IPS-18a (cell line): ENCODE results near the gene NEDD4.
"Not testable (repeated sequence)": the region's sequence is repeated elsewhere in the genome, so short reads cannot be mapped to it uniquely, and the experiment has no call there.

Source experiments
- H3K27ac ChIP-seq: one replicate; pipeline ENCODE4 v1.5.1; 2013; ENCODE audit warnings: low read length
- H3K27me3 ChIP-seq: one replicate; pipeline ENCODE4 v1.6.1; 2013; ENCODE audit warnings: mild to moderate bottlenecking, low read length; ENCODE audit not compliant: control insufficient read depth, insufficient read depth
- H3K36me3 ChIP-seq: one replicate; pipeline ENCODE4 v1.6.1; 2013; ENCODE audit warnings: low read depth, low read length; ENCODE audit not compliant: control insufficient read depth
- H3K4me1 ChIP-seq: one replicate; pipeline ENCODE4 v1.6.1; 2013; ENCODE audit warnings: low read depth, low read length; ENCODE audit not compliant: control insufficient read depth
- H3K4me3 ChIP-seq: one replicate; pipeline ENCODE4 v1.5.1; 2013; ENCODE audit warnings: low read length
- H3K9ac ChIP-seq: one replicate; pipeline ENCODE4 v1.6.1; 2013; ENCODE audit warnings: mild to moderate bottlenecking, low read length, moderate library complexity
- H3K9me3 ChIP-seq: one replicate; pipeline ENCODE4 v1.6.1; 2013; ENCODE audit warnings: low read depth, low read length; ENCODE audit not compliant: control insufficient read depth

NEDD4 gene

DNA sequence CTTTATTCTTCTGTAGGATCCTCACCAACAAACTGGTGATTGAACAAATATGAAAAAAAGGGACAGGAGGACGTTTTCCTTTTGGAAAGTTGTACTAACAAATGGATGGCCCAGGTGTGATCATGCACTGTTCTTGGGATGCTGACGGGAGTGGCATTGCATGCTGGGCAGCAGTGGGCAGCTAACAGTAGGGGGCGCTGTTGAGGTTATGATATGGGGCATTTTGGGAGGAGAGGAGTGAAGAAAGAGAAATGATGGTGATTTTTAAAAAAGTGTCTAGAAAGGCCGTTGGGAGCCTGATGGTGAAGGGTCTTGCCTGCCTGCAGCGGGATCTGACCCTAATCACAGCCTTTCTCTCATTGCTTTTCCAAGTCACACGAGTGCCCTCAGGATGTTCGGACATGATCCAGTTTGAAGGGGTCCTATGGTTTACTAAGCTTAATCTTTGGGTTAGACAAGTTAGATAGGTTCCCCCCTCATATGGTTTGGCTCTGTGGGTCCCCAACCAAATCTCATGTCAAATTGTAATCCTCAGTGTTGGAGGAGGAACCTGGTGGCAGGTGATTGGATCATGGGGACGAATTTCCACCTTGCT, 204.2 kb downstream of the NEDD4 start:
- Histone ChIP-seq H3K9me3 (no peaks in the 10 kb centered on the region), H3K27ac (no peak overlapping the region), H3K4me1 (peaks cover 5% of the 10 kb centered on the region), H3K9ac (no peak overlapping the region), H3K36me3 (no peaks in the 10 kb centered on the region), H3K4me3 (no peak overlapping the region), H3K27me3 (no peaks in the 10 kb centered on the region)

DNA sequence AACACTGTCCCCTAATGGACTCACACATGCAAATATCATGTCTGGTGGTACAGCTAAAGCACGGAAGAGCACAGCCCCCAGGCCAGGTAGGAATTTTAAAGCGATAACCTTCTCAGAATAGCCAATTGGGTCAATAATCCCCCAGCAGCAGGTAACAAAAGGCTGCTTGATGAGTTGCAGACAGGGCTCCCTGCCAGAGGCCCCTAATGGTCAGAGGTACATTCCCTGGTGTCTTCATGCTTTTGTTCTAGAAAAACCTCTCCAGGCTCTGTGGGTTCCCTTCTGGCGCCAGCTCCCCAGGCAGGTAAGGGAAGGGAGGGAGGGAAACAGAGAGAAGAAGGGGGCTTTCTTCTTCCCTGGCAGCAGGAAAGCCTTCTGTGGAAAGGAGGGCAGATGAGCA, 207.1 kb downstream of the NEDD4 start:
- no peak overlapping the region for H3K27ac ChIP-seq
- H3K27me3 ChIP-seq, result no peaks in the 10 kb centered on the region
- H3K9me3 ChIP-seq, result no peaks in the 10 kb centered on the region
- no peaks in the 10 kb centered on the region for H3K36me3 ChIP-seq
- H3K4me1 ChIP-seq, result peaks cover 5% of the 10 kb centered on the region
- H3K9ac ChIP-seq, result no peak overlapping the region
- H3K4me3 ChIP-seq, result peak overlapping the region; percentile 5

DNA sequence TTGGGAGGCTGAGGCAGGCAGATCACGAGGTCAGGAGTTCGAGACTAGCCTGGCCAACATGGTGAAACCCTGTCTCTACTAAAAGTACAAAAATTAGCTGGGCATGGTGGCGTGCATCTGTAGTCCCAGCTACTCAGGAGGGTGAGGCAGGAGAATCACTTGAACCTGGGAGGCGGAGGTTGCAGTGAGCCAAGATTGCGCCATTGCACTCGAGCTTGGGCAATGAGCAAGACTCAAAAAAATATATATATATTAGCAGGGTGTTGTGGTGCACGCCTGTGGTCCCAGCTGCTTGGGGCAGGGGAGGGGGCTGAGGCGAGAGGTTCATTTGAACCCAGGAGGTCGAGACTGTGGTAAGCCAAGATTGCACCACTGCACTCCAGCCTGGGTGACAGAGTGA, 207.8 kb downstream of the NEDD4 start:
- H3K9me3 ChIP-seq, H3K9ac ChIP-seq, H3K4me1 ChIP-seq, H3K4me3 ChIP-seq, H3K27me3 ChIP-seq, H3K36me3 ChIP-seq, H3K27ac ChIP-seq: not testable (repeated sequence)

DNA sequence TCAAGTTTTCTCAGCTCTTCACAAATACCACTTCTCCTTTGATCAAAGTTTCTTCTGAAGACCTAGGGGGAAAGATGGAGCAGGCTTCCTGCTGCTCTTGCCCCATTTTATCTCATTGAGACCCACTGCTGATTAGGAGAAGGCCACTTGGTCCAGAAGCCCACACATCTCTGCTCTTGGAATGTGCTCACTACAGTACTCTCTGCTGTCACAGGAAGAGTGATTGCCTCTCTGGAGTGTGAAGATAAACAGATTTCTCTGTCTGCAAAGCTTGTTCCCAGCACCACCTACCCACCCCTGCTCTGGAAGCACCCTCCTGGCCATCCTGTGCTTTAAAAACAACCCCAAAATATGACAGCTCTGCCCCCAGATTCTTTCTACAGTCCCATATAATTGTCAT, 209.1 kb downstream of the NEDD4 start:
- H3K9me3 ChIP-seq, result no peaks in the 10 kb centered on the region

DNA sequence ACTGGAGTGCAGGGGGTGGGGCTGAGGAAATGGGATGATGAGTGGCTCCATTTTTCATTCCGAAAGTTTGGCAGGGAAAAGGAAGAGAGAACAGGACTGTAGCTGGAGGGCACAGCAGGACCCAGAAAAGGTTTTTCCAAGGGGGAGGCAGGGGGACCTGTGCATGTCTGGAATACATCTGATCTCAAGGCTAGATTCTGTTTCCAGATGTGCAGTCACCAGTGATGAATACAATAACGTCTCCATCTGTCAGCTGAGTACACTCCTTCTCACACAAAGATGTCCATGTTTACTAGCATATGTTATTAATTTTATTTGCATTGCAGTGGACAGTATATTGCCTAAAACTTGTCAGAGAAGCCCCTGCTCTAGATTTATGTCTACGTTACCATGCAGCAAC, 210.5 kb downstream of the NEDD4 start:
- peaks cover 5% of the 10 kb centered on the region for H3K4me1 ChIP-seq
- no peak overlapping the region for H3K4me3 ChIP-seq
- no peaks in the 10 kb centered on the region for H3K9me3 ChIP-seq
- no peaks in the 10 kb centered on the region for H3K27me3 ChIP-seq
- H3K9ac ChIP-seq, result no peak overlapping the region
- H3K36me3 ChIP-seq, result no peaks in the 10 kb centered on the region
- H3K27ac ChIP-seq, result no peak overlapping the region

More for the DNA sequence above, 209.1 kb downstream of the NEDD4 start:
- no peak overlapping the region for H3K9ac ChIP-seq
- peaks cover 5% of the 10 kb centered on the region for H3K4me1 ChIP-seq
- no peak overlapping the region for H3K4me3 ChIP-seq
- H3K36me3 ChIP-seq, result no peaks in the 10 kb centered on the region
- H3K27me3 ChIP-seq, result no peaks in the 10 kb centered on the region
- no peak overlapping the region for H3K27ac ChIP-seq

DNA sequence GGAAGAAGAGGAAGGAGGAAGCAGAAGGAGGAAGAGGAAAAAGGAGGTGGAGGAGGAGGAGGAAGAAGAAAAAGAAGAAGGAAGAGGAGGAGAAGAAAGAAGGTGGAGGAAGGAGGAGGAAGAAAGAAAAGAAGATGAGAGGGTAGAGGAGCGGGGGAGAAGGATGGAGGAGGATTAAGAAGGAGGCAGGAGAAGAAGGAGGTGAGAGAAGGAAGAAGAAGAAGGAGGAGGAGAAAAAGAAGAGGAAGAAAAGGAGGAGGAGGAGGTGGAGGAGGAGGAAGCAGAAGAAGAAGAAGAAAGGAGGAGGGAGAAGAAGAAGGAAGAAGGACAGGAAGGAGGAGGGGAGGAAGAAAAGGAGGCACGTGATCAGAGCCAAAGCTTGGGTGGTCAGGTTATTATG, 213.1 kb downstream of the NEDD4 start:
- H3K27ac ChIP-seq, result no peak overlapping the region
- no peak overlapping the region for H3K4me3 ChIP-seq
- no peaks in the 10 kb centered on the region for H3K9me3 ChIP-seq
- no peak overlapping the region for H3K9ac ChIP-seq
- no peaks in the 10 kb centered on the region for H3K4me1 ChIP-seq
- H3K27me3 ChIP-seq, result no peaks in the 10 kb centered on the region
- no peaks in the 10 kb centered on the region for H3K36me3 ChIP-seq

DNA sequence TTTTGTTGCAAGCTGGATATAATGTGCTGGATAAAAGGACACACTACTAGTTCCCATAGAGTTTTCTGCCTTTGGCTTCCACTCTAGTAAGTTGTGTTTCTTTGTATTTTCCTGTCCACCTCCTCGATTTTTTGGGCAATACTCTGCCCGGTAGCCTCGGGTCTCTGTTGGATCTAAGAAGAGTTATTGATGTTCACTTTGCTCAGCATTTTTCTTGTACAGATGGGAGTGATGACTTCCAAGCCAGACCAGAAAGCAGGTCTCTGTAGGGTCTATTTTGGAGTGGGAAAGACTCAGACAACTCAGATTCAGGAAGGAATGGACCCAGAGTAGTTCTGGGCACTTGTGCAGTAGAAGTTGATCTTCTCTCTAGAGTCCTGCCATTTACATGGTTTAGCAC, 214.5 kb downstream of the NEDD4 start:
- Histone ChIP-seq H3K36me3 (no peaks in the 10 kb centered on the region), H3K9ac (no peak overlapping the region), H3K4me3 (no peak overlapping the region), H3K27me3 (no peaks in the 10 kb centered on the region), H3K4me1 (peaks cover 4% of the 10 kb centered on the region), H3K27ac (no peak overlapping the region), H3K9me3 (no peaks in the 10 kb centered on the region)
